HFFc6 (cell line): ENCODE data around the gene KSR2. TPM values are rescaled to one million over a fixed set of nuclear protein-coding genes. Genes with fewer than 3 reads are reported as not detected.

Experiments
- DNase-seq: peaks from one replicate; pipeline ENCODE4 v3.0.0-alpha.2; 2018
- H3K27ac Mint-ChIP-seq: 2 replicates; pipeline ENCODE4 v1.8.0; 2020; ENCODE audit warnings: mild to moderate bottlenecking, mixed read lengths
- H3K27me3 Mint-ChIP-seq: 2 replicates; pipeline ENCODE4 v1.8.0; 2021; ENCODE audit warnings: mild to moderate bottlenecking, moderate library complexity, mixed read lengths; ENCODE audit not compliant: insufficient read depth
- H3K36me3 Mint-ChIP-seq: 2 replicates; pipeline ENCODE4 v1.8.0; 2021; ENCODE audit warnings: low read depth, mixed read lengths
- H3K4me1 Mint-ChIP-seq: 2 replicates; pipeline ENCODE4 v1.8.0; 2020; ENCODE audit warnings: low read depth, mixed read lengths
- H3K4me3 Mint-ChIP-seq: 2 replicates; pipeline ENCODE4 v1.8.0; 2020; ENCODE audit warnings: mild to moderate bottlenecking, moderate library complexity, mixed read lengths
- H3K9me3 Mint-ChIP-seq: 2 replicates; pipeline ENCODE4 v1.8.0; 2020; ENCODE audit warnings: mild to moderate bottlenecking, mixed read lengths
- total RNA-seq, 6 experiments: library from RNA; stranded (reverse); fragmentation: NEBNext Ultra II Directional; extraction: Animal tissue kit (Norgen Biotek cat#: 25700); gene quantifications; 2 replicates in 1 of 6; 3 replicates in 5 of 6; pipeline ENCODE4 v1.2.3, GENCODE V29; 2021
- TF ChIP-seq, protein P1 (sequence below): fragments of 200-600 bp; sonication (generic); IDR thresholded peaks from 2 replicates; pipeline ENCODE4 v1.5.0; 2021; ENCODE audit warnings: antibody characterized with exemption, mild to moderate bottlenecking

KSR2 gene
- total RNA-seq, 6 experiments from 2014 or later: 0.09 to 0.22 (median 0.12) TPM; not detected in 2

DNA sequence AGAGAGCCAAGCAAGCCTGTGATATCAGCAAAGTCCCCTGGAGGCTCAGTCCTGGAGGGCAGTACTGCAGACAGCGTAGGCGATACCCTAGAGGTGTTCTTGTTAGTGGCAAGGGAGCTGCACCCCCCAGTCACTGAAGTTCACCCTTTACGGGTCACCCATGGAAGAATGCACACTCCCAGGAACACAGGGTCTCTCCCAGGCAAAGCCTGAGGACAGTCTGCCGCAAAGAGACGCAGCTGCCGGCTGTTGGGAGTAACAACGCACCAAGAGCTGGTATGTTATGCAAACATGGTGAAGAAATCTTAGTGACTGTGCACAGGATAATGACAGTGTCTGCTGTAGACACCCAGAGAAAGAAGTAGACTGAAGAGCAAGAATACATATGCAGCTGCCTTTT lies 563.9 kb downstream of the KSR2 start:
- peaks cover 58% of the 10 kb centered on the region for H3K9me3 Mint-ChIP-seq
- TF ChIP-seq, protein P1, sequence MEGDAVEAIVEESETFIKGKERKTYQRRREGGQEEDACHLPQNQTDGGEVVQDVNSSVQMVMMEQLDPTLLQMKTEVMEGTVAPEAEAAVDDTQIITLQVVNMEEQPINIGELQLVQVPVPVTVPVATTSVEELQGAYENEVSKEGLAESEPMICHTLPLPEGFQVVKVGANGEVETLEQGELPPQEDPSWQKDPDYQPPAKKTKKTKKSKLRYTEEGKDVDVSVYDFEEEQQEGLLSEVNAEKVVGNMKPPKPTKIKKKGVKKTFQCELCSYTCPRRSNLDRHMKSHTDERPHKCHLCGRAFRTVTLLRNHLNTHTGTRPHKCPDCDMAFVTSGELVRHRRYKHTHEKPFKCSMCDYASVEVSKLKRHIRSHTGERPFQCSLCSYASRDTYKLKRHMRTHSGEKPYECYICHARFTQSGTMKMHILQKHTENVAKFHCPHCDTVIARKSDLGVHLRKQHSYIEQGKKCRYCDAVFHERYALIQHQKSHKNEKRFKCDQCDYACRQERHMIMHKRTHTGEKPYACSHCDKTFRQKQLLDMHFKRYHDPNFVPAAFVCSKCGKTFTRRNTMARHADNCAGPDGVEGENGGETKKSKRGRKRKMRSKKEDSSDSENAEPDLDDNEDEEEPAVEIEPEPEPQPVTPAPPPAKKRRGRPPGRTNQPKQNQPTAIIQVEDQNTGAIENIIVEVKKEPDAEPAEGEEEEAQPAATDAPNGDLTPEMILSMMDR: no peak
- H3K36me3 Mint-ChIP-seq: peaks cover 6% of the 10 kb centered on the region; the same call in 1 of the 2 replicates
- peaks cover 1% of the 10 kb centered on the region for H3K27me3 Mint-ChIP-seq
- no peak overlapping the region for H3K4me3 Mint-ChIP-seq
- no peak for DNase-seq
- H3K4me1 Mint-ChIP-seq: no peaks in the 10 kb centered on the region
- no peak overlapping the region for H3K27ac Mint-ChIP-seq

GRCh38 chr12:117404203-117404853 lies 564.5 kb downstream of the KSR2 start:
- peaks cover 1% of the 10 kb centered on the region for H3K27me3 Mint-ChIP-seq
- H3K9me3 Mint-ChIP-seq: peaks cover 59% of the 10 kb centered on the region
- H3K4me3 Mint-ChIP-seq: no peak overlapping the region
- TF ChIP-seq, protein P1: no peak
- H3K4me1 Mint-ChIP-seq: no peaks in the 10 kb centered on the region
- H3K27ac Mint-ChIP-seq: no peak overlapping the region
- no peak for DNase-seq
- peaks cover 7% of the 10 kb centered on the region; the same call in 1 of the 2 replicates for H3K36me3 Mint-ChIP-seq

DNA sequence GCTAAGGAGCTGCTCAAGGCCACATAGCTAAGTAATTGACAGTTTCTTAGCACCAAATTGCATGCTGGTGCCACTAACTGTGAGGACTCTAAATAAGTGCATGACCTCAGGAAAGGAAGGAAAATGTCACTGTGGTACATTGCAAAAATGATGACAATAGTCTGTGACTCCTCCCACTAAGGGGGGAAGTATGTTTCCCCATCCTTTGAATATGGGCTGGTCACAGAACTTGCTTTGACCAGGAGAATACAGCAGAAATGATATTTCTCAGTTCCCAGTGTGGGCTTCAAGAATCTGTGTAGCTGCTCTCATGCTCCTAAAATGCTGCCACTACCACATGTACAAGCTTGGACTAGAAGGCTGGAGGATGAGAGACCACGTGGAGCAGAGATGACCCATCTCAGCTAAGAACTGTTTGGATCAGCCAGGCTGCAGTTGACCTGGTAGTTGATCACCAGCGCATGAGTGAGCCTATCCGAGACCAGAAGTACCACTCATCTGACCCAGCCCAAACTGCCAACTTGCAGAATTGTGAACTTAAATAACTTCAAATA lies 565.1 kb downstream of the KSR2 start:
- Mint-ChIP-seq H3K27me3 (peaks cover 1% of the 10 kb centered on the region), H3K4me1 (no peaks in the 10 kb centered on the region), H3K27ac (no peak overlapping the region), H3K36me3 (peaks cover 7% of the 10 kb centered on the region; the same call in 1 of the 2 replicates), H3K4me3 (no peak overlapping the region), H3K9me3 (peaks cover 64% of the 10 kb centered on the region)
- TF ChIP-seq, protein P1: no peak
- DNase-seq: no peak

Other genes starting within 250 kb of the KSR2 start
- 10 to 100 TPM in 5 of 6 experiments, 1 to 10 TPM in 1; 9.3 to 19.6 (median 16.6) TPM for gene RFC5, start 47.7 kb upstream of the KSR2 start, total RNA-seq
- 100 to 1,000 TPM; 140 to 168 (median 149) TPM for gene WSB2, start 92.2 kb upstream of the KSR2 start, total RNA-seq
- gene VSIG10, start 135.0 kb upstream of the KSR2 start, total RNA-seq: 10 to 100 TPM; 17.6 to 22.0 (median 21.1) TPM
- gene PEBP1, start 167.1 kb upstream of the KSR2 start, total RNA-seq: 100 to 1,000 TPM; 178 to 263 (median 196) TPM